Right atrium auricular region (tissue), 2 donors: ENCODE measurements around the gene XAB2. TPM values are rescaled to one million over a fixed set of nuclear protein-coding genes. Genes with fewer than 3 reads are reported as not detected.

ENCODE experiments used
- DNase-seq: peaks from one replicate; pipeline ENCODE4 v3.0.0-alpha.2; 2019; ENCODE audit warnings: low spot score
- H3K27ac ChIP-seq, 2 donors: fragments of 200-600 bp; sonication (generic); 1 replicate in 1 of 2; 2 replicates in 1 of 2; pipeline ENCODE4 v1.5.1; 2016 to 2019
- H3K27me3 ChIP-seq, 2 donors: fragments of 200-600 bp; sonication (generic); one replicate each; pipeline versions ENCODE4 v1.5.1 to v1.6.0; 2017 to 2019
- H3K36me3 ChIP-seq: fragments of 200-600 bp; sonication (generic); one replicate; pipeline ENCODE4 v1.5.1; 2016
- H3K4me1 ChIP-seq, 2 donors: fragments of 200-600 bp; sonication (generic); one replicate each; pipeline versions ENCODE4 v1.5.1 to v1.6.0; 2017 to 2019
- H3K4me3 ChIP-seq, 2 donors: fragments of 200-600 bp; sonication (generic); 1 replicate in 1 of 2; 2 replicates in 1 of 2; pipeline ENCODE4 v1.5.1; 2017 to 2019; ENCODE audit warnings: mild to moderate bottlenecking in 1 of 2, moderate library complexity in 1 of 2
- H3K9me3 ChIP-seq, 2 donors: fragments of 200-600 bp; sonication (generic); one replicate each; pipeline ENCODE4 v1.5.1; 2019
- total RNA-seq, 2 donors: library from RNA; depleted of rRNA; stranded (reverse); fragments of >200 nt; gene quantifications; one replicate each; pipeline ENCODE4 v1.1.0, GENCODE V29; 2016
- TF ChIP-seq, protein P1 (sequence below), 2 donors: fragments of 200-600 bp; sonication (generic); IDR thresholded peaks; one replicate each; pipeline ENCODE4 v1.5.1; 2019; ENCODE audit warnings: antibody characterized with exemption in 2 of 2

Gene XAB2
- total RNA-seq, 2 donors from 2014 or later = 21.5 to 25.9 TPM

- H3K27me3 ChIP-seq = no peaks in the 10 kb centered on the region
Observed at GRCh38 chr19:7602935-7603497, 26.3 kb downstream of the XAB2 start.

DNA sequence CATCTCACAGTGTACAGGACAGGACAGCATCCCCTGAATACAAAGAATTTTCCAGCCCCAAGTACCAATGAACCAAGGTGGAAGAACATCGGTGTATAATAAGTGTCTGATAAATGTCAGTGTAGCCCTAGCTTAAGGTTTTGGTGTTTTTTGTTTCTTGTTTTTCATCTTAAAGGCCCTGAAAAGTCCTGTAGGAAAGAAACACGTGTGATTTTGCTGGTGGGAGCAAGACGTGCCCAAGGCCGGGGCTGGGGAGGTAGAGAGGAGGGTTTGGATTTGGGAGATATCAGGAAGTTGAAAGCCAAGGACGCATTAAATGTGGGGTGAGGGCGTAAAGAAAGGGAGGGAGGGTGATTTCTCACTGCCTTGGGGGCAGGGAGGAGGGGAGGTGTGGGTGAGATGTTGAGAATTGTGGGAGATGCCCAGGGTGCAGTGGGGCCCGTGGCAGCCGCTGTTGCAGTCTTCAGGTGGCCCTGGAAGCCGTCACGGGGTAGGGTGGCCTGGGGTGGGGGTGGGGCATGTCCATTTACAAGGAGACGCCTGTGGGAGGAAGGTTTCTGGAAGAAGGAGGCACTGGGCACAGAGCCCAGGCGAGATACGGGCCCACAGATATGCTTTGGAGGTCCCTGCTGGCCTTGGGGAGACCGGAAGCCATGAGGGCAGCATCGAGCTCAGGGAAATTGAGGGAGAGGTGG, 27.0 kb downstream of the XAB2 start:
- no peak overlapping the region for H3K27ac ChIP-seq
- no peak overlapping the region for H3K4me3 ChIP-seq
- TF ChIP-seq, protein P1, sequence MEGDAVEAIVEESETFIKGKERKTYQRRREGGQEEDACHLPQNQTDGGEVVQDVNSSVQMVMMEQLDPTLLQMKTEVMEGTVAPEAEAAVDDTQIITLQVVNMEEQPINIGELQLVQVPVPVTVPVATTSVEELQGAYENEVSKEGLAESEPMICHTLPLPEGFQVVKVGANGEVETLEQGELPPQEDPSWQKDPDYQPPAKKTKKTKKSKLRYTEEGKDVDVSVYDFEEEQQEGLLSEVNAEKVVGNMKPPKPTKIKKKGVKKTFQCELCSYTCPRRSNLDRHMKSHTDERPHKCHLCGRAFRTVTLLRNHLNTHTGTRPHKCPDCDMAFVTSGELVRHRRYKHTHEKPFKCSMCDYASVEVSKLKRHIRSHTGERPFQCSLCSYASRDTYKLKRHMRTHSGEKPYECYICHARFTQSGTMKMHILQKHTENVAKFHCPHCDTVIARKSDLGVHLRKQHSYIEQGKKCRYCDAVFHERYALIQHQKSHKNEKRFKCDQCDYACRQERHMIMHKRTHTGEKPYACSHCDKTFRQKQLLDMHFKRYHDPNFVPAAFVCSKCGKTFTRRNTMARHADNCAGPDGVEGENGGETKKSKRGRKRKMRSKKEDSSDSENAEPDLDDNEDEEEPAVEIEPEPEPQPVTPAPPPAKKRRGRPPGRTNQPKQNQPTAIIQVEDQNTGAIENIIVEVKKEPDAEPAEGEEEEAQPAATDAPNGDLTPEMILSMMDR (IDR thresholded peaks at IDR 0.05) = no peak
- no peaks in the 10 kb centered on the region for H3K4me1 ChIP-seq
- no peaks in the 10 kb centered on the region for H3K9me3 ChIP-seq
- no peak for DNase-seq
- H3K27me3 ChIP-seq = no peaks in the 10 kb centered on the region
- no peaks in the 10 kb centered on the region for H3K36me3 ChIP-seq

More at GRCh38 chr19:7602935-7603497, 26.3 kb downstream of the XAB2 start:
- Histone ChIP-seq H3K36me3 (no peaks in the 10 kb centered on the region), H3K4me3 (no peak overlapping the region), H3K9me3 (no peaks in the 10 kb centered on the region), H3K27ac (no peak overlapping the region), H3K4me1 (no peaks in the 10 kb centered on the region)
- DNase-seq = no peak
- TF ChIP-seq, protein P1 (IDR thresholded peaks at IDR 0.05) = no peak

DNA sequence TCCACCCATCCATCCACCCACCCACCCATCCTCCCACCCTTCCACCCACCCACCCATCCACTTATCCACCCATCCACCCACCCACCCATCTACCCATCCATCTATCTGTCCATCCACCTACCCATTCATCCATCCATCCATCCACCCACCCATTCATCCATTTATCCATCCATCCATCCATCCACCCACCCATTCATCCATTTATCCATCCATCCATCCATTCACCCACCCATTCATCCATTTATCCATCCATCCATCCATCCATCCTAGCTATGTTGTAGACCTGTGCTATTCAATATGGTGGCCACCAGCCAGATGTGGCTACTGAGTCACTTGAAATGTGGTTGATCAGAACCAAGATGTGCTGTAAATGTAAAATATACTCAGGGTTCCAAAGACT, 28.6 kb downstream of the XAB2 start:
- no peaks in the 10 kb centered on the region for H3K9me3 ChIP-seq
- no peak overlapping the region for H3K27ac ChIP-seq
- DNase-seq = no peak
- TF ChIP-seq, protein P1 (IDR thresholded peaks at IDR 0.05) = no peak
- no peaks in the 10 kb centered on the region for H3K27me3 ChIP-seq
- H3K4me1 ChIP-seq = peaks cover 0 to 4% of the 10 kb centered on the region in 2 donors
- H3K36me3 ChIP-seq = no peaks in the 10 kb centered on the region
- no peak overlapping the region for H3K4me3 ChIP-seq

DNA sequence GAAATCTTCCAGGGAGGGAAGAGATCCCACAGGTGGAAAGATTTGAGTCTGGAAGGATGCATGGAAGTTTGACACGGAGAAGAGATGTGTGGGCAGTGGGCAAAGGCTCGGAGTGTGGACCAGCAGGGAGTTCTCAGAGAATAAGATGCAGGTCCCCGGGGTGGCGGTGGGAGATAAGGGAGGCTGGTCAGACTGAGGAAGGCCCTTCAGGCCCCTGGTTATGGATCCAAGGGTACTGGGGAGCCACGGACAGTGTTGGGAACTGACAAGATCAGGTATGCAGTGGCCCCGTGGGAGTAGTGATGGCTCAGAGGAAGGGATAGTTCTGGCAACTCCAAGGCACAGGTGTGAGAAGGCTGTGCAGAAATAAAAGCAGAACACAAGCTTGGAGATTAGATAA, 31.2 kb downstream of the XAB2 start:
- H3K27ac ChIP-seq = no peak overlapping the region
- H3K4me3 ChIP-seq = no peak overlapping the region
- no peaks in the 10 kb centered on the region for H3K27me3 ChIP-seq
- no peak for DNase-seq
- H3K9me3 ChIP-seq = no peaks in the 10 kb centered on the region
- peaks cover 0 to 4% of the 10 kb centered on the region in 2 donors for H3K4me1 ChIP-seq
- TF ChIP-seq, protein P1 (IDR thresholded peaks at IDR 0.05) = no peak
- no peaks in the 10 kb centered on the region for H3K36me3 ChIP-seq

DNA sequence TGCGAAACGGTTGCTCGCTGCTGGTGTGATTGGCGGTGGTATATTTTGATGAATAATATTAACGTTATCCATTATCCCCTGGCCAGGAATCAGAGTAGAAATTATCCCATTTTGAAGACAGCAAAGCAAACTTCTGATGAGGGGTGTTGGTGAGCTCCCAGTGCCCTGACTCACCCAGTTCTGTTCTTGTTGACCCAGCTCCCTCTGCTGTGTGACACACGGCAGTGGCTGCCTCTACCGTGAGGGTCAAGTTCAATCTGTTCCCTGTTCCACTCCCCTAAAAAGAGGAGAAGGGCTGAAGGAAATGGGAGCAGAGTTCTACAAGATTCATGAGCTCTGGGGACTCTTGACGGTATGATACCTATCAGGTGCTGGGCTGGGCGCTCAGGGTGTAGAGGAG, 31.7 kb downstream of the XAB2 start:
- TF ChIP-seq, protein P1 (IDR thresholded peaks at IDR 0.05) = no peak
- Histone ChIP-seq H3K27me3 (no peaks in the 10 kb centered on the region), H3K27ac (no peak overlapping the region), H3K36me3 (no peaks in the 10 kb centered on the region), H3K9me3 (no peaks in the 10 kb centered on the region), H3K4me1 (peaks cover 0 to 4% of the 10 kb centered on the region in 2 donors), H3K4me3 (no peak overlapping the region)
- no peak for DNase-seq
